LNCAP (cell line): ENCODE measurements around the gene C1orf115.

ENCODE experiments used
- TF ChIP-seq, protein P1 (sequence below): fragments of 450-650 bp; IDR thresholded peaks from 2 replicates; pipeline ENCODE4 v1.5.1; 2017; ENCODE audit warnings: mild to moderate bottlenecking

The C1orf115 gene

DNA sequence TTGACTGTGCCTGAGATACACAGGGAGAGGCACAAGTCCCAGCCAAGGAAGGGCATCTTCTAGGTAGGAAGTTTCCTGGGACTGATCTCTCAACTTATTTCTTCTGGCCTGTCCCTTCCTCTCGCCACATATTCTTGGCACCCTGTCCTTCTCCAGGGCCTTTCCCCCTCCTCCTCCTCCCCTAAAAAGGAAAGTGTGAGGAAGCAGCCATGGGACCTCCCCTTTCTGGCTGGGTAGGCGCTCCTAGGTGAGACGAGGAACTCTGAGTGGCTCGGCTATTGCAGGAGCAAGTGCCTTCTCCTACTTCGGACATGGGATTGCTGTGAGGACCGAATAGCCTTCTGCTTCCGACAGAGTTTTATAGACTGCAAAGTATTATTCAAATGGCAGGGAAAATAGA lies 42.5 kb downstream of the C1orf115 start:
- TF ChIP-seq, protein P1, sequence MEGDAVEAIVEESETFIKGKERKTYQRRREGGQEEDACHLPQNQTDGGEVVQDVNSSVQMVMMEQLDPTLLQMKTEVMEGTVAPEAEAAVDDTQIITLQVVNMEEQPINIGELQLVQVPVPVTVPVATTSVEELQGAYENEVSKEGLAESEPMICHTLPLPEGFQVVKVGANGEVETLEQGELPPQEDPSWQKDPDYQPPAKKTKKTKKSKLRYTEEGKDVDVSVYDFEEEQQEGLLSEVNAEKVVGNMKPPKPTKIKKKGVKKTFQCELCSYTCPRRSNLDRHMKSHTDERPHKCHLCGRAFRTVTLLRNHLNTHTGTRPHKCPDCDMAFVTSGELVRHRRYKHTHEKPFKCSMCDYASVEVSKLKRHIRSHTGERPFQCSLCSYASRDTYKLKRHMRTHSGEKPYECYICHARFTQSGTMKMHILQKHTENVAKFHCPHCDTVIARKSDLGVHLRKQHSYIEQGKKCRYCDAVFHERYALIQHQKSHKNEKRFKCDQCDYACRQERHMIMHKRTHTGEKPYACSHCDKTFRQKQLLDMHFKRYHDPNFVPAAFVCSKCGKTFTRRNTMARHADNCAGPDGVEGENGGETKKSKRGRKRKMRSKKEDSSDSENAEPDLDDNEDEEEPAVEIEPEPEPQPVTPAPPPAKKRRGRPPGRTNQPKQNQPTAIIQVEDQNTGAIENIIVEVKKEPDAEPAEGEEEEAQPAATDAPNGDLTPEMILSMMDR, result no peak

DNA sequence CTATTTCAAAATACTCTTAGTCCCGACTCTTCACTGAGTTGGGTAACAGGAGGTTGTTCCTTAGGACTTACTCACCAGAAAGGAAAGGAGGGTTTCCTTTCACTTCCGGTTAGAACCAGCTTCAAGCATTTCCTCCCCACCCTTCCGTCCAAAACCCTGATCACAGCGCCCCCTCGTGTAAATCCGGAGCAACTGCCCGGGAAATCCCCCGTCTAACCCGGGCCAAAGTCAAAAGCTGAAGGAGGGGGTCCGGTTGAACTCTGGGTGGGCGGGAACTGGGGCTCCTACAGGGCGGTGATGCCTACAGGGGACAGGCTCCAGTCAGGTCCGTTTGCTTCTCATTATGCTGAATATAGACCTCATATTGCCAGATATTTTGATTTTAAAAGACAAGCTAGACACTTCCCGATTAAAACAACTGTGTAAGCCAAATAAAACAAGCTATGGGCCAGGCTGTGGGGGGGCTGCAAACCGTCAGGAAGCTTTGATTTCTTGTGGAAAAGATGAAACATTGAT lies 43.0 kb downstream of the C1orf115 start:
- TF ChIP-seq, protein P1, result peak; percentile 88

DNA sequence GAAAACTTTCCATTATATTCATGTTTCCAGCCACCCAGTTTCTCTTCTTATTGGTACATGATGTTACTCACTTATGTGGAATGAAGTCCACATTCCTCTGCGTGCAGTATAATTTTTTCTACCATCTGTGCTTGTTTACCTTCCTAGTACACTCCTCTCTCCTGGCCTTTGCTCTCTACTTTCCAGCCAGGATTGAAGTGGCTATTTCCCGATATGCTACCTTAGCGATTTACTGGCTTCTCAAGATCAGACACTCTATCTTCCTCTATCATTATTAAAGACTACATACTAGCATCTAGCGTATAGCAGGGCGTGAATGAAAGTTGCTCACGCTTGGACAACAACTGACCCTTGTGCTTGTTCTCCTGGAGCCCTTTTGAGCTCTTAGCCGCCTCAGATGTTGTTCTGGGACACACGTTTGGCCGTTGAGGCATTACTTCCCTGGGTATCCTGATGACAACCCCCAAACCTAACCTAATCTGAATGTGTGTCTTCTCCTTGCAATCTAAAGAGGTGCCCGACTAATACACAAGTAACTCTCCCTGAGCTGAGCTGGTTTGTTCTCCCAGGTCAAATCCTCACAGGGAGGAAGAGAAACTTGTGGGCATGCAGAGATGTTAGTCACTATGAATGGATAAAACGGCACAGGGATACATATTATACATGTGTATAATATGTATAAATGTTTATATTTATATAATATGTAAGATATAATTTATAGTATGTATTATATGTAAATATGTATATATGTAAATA lies 44.6 kb downstream of the C1orf115 start:
- TF ChIP-seq, protein P1, result no peak

DNA sequence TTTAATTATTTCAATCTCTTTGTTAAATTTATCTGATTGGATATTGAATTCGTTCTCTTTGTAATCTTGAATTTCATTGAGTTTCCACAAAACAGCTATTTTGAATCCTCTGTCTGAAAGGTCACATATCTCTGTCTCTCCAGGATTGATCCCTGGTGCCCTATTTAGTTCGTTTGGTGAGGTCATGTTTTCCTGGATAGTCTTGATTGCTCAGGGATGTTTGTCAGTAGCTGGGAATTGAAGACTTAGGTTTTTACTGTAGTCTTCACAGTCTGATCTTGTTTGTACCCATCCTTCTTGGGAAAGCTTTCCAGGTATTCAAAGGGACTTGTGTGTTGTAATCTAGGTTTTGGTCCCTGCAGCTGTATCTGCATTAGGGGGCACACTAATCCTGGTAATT lies 51.2 kb downstream of the C1orf115 start:
- TF ChIP-seq, protein P1, result no peak

DNA sequence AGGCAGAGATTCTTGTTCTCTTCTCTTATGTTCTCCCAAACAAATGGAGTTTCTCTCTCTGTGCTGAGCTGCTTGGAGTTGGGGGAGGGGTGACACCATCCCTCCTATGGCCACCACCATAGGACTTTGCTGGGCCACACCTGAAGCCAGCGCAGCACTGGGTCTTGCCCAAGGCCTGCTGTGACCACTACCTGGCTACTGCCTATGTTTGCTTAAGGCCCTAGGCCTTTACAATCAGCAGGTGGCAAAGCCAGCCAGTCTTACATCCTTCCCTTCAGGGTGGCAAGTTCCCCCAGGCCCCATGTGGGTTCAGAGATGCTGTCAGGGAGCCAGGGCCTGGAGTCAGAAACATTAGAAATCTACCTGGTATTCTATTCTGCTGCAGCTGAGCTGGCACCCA lies 51.7 kb downstream of the C1orf115 start:
- TF ChIP-seq, protein P1, result no peak

DNA sequence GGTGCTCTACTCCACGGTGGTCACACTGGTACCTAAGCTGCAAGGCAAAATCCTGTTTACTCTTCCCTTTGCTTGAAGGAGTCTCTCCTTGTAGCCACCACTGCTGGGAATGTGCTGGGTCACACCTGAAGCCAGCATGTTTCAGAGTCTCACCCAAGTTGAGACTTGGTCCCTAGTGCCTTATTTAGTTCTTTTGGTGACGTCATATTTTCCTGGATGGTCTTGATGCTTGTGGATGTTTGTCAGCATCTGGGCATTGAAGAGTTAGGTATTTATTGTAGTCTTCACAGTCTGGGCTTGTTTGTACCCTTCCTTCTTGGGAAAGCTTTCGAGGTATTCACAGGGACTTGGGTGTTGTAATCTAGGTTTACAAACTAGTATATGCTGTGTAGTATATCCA lies 52.4 kb downstream of the C1orf115 start:
- TF ChIP-seq, protein P1, result no peak

DNA sequence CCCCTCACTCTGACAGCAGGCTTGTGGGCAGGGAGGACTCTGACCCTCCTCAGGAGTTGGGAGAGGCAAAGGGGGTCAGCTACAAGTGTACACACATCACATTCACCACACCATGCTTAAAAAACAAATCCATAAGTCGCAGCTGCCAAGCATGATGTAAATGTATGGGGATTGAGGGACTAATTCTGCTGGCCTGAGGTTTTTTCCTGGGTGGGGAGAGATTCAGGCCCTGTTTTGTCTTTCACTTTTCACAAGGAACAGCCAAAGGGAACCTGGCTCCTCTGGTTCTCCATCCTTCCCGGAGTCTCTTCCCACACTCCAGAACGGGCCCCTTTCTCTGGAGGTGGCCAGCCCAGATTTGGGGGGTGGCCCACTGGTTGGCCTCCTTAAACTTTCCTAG lies 56.7 kb downstream of the C1orf115 start:
- TF ChIP-seq, protein P1, result no peak
